Ectodermal cell (in vitro differentiated cells): ENCODE measurements around the gene OR2G3. TPM values are rescaled to one million over a fixed set of nuclear protein-coding genes. Genes with fewer than 3 reads are reported as not detected.

Experiments used
- H3K27ac ChIP-seq: 2 replicates; pipeline ENCODE4 v1.7.0; 2013; ENCODE audit warnings: mild to moderate bottlenecking, low read depth, low read length; ENCODE audit not compliant: insufficient read depth, poor library complexity, severe bottlenecking
- H3K27me3 ChIP-seq: 2 replicates; pipeline ENCODE4 v1.7.0; 2013; ENCODE audit warnings: mild to moderate bottlenecking, low read length; ENCODE audit not compliant: insufficient read depth, control insufficient read depth, poor library complexity, severe bottlenecking
- H3K36me3 ChIP-seq: one replicate; pipeline ENCODE4 v1.7.0; 2013; ENCODE audit warnings: low read length; ENCODE audit not compliant: control insufficient read depth, insufficient read depth
- H3K4me1 ChIP-seq: one replicate; pipeline ENCODE4 v1.7.0; 2013; ENCODE audit warnings: low read length; ENCODE audit not compliant: control insufficient read depth, insufficient read depth
- H3K4me3 ChIP-seq: 2 replicates; pipeline ENCODE4 v1.7.0; 2013; ENCODE audit warnings: low read depth, low read length, control low read depth; ENCODE audit not compliant: insufficient read depth
- H3K9me3 ChIP-seq: 2 replicates; pipeline ENCODE4 v1.7.0; 2013; ENCODE audit warnings: mild to moderate bottlenecking, low read length, moderate library complexity; ENCODE audit not compliant: control insufficient read depth
- WGBS, 2 experiments: methylation state at CpG; one replicate each; pipeline ENCODE4 v1.1.7; 2013; ENCODE audit warnings: missing lambda C conversion rate in 2 of 2; 5-methylcytosine and 5-hydroxymethylcytosine counted together
- polyA plus RNA-seq, 4 experiments: library from polyadenylated mRNA; stranded (reverse); fragments of 50-300 nt; gene quantifications; one replicate each; pipeline ENCODE4 v1.2.3, GENCODE V29; 2013

OR2G3 gene
- not detected for polyA plus RNA-seq (2013, experiment 1 of 4)
- not detected for polyA plus RNA-seq (2013, experiment 2 of 4)
- polyA plus RNA-seq (2013, experiment 3 of 4) = not detected
- polyA plus RNA-seq (2013, experiment 4 of 4) = not detected

- no peaks in the 10 kb centered on the region for H3K36me3 ChIP-seq
- no peak within 1 kb of the TSS for H3K4me3 ChIP-seq
- no peak within 1 kb of the TSS for H3K27ac ChIP-seq
- no peaks in the 10 kb centered on the region for H3K27me3 ChIP-seq
- WGBS, 2 experiments = 90 to 94% methylated on average over 2 of the region's 2 CpGs
- H3K4me1 ChIP-seq = no peaks in the 10 kb centered on the region
- no peaks in the 10 kb centered on the region for H3K9me3 ChIP-seq
Measured at GRCh38 chr1:247605286-247605685, at the start of gene OR2G3. Gene OR2G3, plus strand, starts transcription at chr1:247605586. Its CDS starts 0 bp downstream, at chr1:247605586.

GRCh38 chr1:247557926-247558674 lies 47.3 kb upstream of the OR2G3 start:
- Histone ChIP-seq H3K4me3 (no peak overlapping the region), H3K27me3 (no peaks in the 10 kb centered on the region), H3K27ac (no peak overlapping the region), H3K9me3 (no peaks in the 10 kb centered on the region), H3K36me3 (no peaks in the 10 kb centered on the region), H3K4me1 (no peaks in the 10 kb centered on the region)
- 87 to 88% methylated on average over 2 of the region's 2 CpGs for WGBS, 2 experiments

DNA sequence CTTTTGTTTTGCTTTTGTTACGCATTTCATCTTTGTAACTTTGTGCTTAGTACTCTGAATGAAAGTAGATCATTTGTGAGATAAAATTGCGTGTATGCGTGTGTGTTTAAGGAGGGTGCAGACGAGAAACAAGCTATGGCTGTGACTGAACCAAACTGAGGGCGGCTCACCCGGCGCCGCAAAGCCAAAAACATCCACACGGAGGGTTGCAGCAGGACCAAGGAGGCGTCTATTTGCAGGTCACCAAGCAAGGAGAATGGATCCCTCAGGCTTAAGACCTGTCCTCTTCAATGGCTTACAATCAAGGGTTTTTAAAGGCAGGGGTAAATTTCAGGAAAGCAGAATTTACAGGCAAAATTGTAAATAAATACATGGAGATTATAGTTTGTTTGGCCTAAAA lies 43.7 kb upstream of the OR2G3 start:
- H3K36me3 ChIP-seq = no peaks in the 10 kb centered on the region
- no peak overlapping the region for H3K27ac ChIP-seq
- H3K4me3 ChIP-seq = no peak overlapping the region
- no peaks in the 10 kb centered on the region for H3K4me1 ChIP-seq
- WGBS, 2 experiments = 79 to 80% methylated on average over 10 of the region's 10 CpGs
- no peaks in the 10 kb centered on the region for H3K9me3 ChIP-seq
- H3K27me3 ChIP-seq = no peaks in the 10 kb centered on the region

GRCh38 chr1:247562198-247562597 lies 43.2 kb upstream of the OR2G3 start:
- Histone ChIP-seq H3K9me3 (no peaks in the 10 kb centered on the region), H3K4me3 (no peak overlapping the region), H3K27ac (no peak overlapping the region), H3K36me3 (no peaks in the 10 kb centered on the region), H3K4me1 (no peaks in the 10 kb centered on the region), H3K27me3 (no peaks in the 10 kb centered on the region)
- WGBS, 2 experiments = 82 to 85% methylated on average over 9 of the region's 9 CpGs

- WGBS, 2 experiments = 100% methylated on average over 1 of the region's 1 CpG
- no peak overlapping the region for H3K4me3 ChIP-seq
Measured at GRCh38 chr1:247574236-247574635, 31.1 kb upstream of the OR2G3 start.

GRCh38 chr1:247574664-247575063 lies 30.7 kb upstream of the OR2G3 start:
- Histone ChIP-seq H3K36me3 (no peaks in the 10 kb centered on the region), H3K27ac (no peak overlapping the region), H3K27me3 (no peaks in the 10 kb centered on the region), H3K4me1 (no peaks in the 10 kb centered on the region), H3K4me3 (no peak overlapping the region), H3K9me3 (no peaks in the 10 kb centered on the region)

More at GRCh38 chr1:247574236-247574635, 31.1 kb upstream of the OR2G3 start:
- H3K9me3 ChIP-seq = no peaks in the 10 kb centered on the region
- H3K27ac ChIP-seq = no peak overlapping the region
- no peaks in the 10 kb centered on the region for H3K27me3 ChIP-seq
- H3K4me1 ChIP-seq = no peaks in the 10 kb centered on the region
- H3K36me3 ChIP-seq = no peaks in the 10 kb centered on the region

DNA sequence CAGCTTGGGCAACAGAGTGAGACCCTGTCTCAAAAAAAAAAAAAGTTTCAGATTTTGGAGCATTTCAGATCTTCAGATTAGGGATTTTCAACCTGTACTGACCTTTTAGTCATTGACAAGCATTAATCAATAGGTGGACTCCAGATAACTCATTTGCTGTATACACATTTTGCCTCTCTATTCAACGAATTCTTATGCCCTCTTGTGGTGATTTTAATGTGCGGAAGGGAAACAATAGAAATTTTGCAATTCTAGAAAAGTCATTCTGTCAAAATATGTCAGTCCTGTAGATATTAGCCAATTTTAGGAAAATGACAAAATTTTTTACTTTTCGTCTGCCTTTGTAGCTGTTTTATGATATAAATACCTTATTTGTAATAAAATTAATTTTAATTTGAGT lies 28.9 kb upstream of the OR2G3 start:
- Histone ChIP-seq H3K4me1 (no peaks in the 10 kb centered on the region), H3K9me3 (no peaks in the 10 kb centered on the region), H3K4me3 (no peak overlapping the region), H3K27ac (no peak overlapping the region), H3K27me3 (no peaks in the 10 kb centered on the region), H3K36me3 (no peaks in the 10 kb centered on the region)
- WGBS, 2 experiments = 70% methylated on average over 3 of the region's 3 CpGs; no CpG with 5 or more reads in 1 of the 2 experiments

- Histone ChIP-seq H3K36me3 (no peaks in the 10 kb centered on the region), H3K4me3 (no peak overlapping the region), H3K9me3 (no peaks in the 10 kb centered on the region), H3K27me3 (no peaks in the 10 kb centered on the region), H3K4me1 (no peaks in the 10 kb centered on the region), H3K27ac (no peak overlapping the region)
- 91 to 92% methylated on average over 5 of the region's 5 CpGs for WGBS, 2 experiments
Measured at GRCh38 chr1:247578946-247579460, 26.4 kb upstream of the OR2G3 start.

DNA sequence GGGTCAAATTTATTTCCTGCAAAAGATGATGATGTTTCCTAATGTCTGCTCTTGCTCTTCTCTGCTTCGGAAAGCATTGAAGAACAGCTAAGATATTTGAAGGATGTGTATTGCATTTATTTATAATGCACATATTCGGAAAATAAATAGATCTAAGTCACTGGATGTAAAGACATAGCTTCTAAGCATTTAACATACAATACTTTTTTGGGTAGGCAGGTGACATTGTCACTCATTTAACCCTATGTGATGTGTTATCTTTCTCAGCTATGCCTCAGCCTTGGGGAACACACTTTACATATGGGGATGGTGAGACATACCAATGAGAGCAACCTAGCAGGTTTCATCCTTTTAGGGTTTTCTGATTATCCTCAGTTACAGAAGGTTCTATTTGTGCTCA lies 17.3 kb upstream of the OR2G3 start, which contains the start of gene OR2G2:
OR2G2 (plus strand) TSS at position 301 of the 400 bp plus-strand sequence; CDS start at position 301, 0 bp downstream.
- Histone ChIP-seq H3K4me1 (no peaks in the 10 kb centered on the region), H3K36me3 (no peaks in the 10 kb centered on the region), H3K27ac (no peak within 1 kb of the TSS), H3K9me3 (no peaks in the 10 kb centered on the region), H3K27me3 (no peaks in the 10 kb centered on the region), H3K4me3 (no peak within 1 kb of the TSS)
- WGBS, 2 experiments = 92 to 100% methylated on average over 1 of the region's 2 CpGs

- 88 to 89% methylated on average over 1 of the region's 1 CpG for WGBS, 2 experiments
- no peak overlapping the region for H3K27ac ChIP-seq
- H3K4me1 ChIP-seq = no peaks in the 10 kb centered on the region
- H3K4me3 ChIP-seq = no peak overlapping the region
- no peaks in the 10 kb centered on the region for H3K36me3 ChIP-seq
- no peaks in the 10 kb centered on the region for H3K27me3 ChIP-seq
- no peaks in the 10 kb centered on the region for H3K9me3 ChIP-seq
Measured at GRCh38 chr1:247613405-247613804, 8.0 kb downstream of the OR2G3 start.
